ENCODE data around the gene METTL2B.
"Not testable (repeated sequence)": the region's sequence is repeated elsewhere in the genome, so short reads cannot be mapped to it uniquely, and the experiment has no call there.

METTL2B gene

DNA sequence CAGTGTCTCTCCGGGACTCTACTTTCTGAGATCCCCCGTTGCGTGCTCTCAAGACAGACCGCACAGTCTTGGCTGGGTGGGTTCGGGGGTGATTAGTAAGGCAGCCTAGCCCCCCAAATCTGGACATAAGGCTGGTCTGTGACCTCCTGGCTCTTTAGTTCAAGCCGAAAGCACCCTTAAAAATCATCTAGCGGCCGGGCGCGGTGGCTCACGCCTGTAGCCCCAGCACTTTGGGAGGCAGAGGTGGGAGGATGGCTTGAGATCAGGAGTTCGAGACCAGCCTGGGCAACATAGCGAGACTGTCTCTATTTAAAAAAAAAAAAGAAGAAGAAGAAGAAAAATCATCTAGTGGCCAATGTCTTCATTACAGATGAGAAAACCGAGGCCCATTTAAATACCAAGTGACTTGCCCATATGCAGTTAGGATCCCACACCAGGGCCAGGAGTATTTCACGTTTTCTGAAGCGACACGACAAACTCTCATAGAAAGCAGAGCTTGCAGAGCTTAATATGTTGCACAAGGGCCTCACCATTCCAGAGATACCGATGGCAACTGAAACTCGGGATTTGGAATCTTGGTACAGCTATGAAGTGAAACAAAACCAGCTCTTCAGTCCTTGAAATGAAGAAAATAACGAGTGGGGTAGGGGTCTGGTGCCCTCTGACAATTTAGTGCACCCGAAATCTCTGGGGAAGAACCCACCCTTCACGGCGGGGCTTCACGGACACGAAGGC lies 21.6 kb upstream of the METTL2B start:
- no peak for DNase-seq (ENCODE audit: extremely low read depth in 1 of 2, low read depth in 1 of 2)

DNA sequence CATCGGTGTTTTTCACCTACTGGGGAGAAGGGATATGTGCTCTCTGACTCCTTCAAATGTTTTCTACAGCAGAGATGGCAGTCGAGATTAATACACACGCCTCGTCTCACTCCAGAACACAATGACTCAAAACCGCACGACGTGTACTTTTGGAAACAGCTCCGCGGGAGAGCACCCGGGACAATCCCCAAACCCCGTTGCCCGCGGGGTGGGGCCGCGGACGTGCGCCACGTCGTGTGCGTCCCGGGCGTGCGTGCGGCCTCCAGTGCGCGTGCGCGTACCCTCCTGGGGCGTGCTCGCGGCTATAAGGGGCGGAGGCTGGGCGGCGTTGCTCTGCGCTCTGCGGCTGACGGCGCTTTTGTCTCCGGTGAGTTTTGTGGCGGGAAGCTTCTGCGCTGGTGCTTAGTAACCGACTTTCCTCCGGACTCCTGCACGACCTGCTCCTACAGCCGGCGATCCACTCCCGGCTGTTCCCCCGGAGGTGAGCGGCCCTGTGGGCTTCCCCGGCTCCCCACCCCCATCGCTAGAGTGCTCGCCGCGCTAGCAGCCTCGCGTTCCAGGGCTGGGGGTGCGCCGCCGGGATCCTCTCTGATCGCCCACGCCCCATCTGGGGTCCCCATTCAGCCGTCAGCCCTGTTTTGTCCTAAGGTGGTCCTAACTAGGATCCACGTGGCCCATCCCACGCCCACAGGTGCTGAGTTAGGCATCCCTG lies 20.8 kb upstream of the METTL2B start, which contains the start of gene HILPDA:
Gene HILPDA, plus strand, starts transcription at position 336 of the 712 bp plus-strand sequence. CDS start 1,391 bp downstream, outside the sequence.
- peak; percentile 79 to 91 for DNase-seq (ENCODE audit: extremely low read depth in 1 of 2, low read depth in 1 of 2)

DNA sequence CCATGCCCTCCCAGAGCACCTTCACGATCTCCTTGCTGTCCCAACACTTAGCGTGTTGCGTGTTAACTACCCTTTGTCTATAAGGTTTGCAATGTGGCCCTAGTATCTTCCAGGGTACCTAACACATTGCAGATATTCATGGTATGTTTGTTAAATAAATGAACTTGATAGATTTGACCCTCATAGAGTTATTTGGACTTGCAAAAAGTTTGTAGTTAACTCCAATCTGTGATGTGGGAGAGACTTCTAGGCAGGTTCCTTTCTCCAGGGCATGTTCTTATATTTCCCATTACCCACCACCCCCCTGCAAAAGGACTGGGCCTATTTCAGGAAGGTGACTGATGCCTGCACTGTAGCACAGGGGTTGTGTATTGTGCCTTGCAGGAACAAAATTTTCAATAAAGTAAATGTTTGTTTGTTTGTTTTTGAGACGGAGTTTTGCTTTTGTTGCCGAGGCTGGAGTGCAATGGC lies 20.3 kb upstream of the METTL2B start:
- no peak for DNase-seq (ENCODE audit: extremely low read depth in 1 of 2, low read depth in 1 of 2)

DNA sequence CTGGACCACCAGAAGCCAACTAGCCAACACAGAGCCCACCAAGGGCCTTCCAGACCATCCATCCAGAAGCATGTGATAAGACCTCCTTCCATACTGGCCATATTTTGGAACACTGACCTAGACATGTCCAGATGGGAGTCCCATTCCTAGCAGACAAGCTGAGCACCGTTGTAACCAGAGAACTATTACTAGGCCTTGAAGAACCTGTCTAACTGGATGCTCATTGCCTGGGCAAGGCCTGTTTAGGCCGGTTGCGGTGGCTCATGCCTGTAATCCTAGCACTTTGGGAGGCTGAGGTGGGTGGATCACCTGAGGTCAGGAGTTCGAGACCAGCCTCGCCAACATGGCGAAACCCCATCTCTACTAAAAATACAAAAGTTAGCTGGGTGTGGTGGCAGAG lies 19.2 kb upstream of the METTL2B start:
- not testable (repeated sequence) for DNase-seq (ENCODE audit: extremely low read depth in 1 of 2, low read depth in 1 of 2)

DNA sequence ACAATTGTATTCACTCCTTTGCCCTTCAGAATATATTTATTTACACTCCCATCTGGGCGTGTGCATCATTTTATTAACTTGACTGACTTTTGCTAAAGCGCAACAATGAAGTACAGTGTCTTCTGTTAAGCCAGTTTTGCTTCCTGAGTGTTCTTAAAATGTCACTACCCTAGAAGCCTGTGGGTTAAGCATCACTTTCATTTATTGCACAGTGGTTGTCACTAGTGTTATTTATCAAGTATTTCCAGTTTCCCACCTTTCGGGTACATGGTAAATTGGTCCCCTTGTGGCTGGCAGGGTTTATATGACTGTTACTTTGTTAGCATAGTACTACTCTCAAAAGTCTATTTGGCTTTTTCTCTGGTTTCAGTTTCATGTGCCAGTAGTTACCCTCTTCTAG lies 17.6 kb upstream of the METTL2B start:
- DNase-seq (ENCODE audit: extremely low read depth in 1 of 2, low read depth in 1 of 2), result no peak

DNA sequence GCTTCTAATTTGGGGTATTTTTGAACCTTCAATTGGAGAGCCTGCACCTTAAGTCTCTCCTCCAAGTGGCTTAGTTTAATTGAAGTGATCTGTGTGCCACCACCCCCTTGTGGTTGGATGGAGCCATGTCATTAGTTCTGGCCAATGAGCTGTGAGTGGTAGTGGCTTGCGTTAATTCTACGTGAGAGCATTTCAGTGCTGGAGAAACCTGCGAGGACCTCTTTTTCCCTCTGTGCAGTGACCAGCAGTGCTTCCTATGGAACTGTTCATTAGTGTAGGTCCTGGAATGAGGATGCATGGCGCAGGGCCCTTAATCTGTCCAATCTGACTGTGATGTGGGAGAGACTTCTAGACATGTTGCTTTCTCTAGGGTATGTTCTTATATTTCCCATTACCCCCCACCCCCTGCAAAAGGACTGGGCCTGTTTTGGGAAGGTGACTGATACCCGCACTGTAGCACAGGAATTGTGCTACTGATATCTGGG lies 17.1 kb upstream of the METTL2B start:
- peak in 1 of 2 donors; percentile 33 for DNase-seq (ENCODE audit: extremely low read depth in 1 of 2, low read depth in 1 of 2)

DNA sequence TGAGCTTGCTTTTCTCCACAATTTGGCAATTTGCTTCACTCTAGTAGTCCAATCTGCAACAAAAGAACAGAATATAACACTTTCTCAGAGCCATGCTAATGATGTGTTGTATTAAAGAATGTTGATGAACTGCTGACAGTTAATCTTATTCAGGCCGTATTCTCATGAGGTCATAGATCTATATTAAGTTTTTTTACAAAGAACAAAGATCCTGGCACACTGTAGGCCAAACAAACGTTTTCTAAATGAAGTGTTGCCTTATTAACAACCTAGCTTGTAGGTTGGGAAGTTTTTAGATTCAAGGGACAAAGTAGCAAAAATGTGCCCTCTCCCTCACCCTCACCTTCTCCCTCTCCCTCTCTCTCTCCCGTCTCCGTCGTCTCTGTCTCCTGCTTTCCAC lies 14.1 kb upstream of the METTL2B start:
- no peak for DNase-seq (ENCODE audit: extremely low read depth in 1 of 2, low read depth in 1 of 2)

DNA sequence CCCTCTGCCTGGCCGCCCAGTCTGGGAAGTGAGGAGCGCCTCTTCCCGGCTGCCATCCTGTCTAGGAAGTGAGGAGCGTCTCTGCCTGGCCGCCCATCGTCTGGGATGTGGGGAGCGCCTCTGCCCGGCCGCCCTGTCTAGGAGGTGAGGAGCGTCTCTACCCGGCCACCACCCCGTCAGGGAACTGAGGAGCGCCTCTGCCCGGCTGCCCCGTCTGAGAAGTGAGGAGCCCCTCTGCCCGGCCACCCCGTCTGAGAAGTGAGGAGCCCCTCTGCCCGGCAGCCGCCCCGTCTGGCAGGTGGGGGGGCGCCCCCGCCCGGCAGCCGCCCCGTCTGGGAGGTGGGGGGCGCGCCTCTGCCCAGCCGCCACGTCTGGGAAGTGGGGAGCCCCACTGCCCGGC lies 13.2 kb upstream of the METTL2B start:
- not testable (repeated sequence) for DNase-seq (ENCODE audit: extremely low read depth in 1 of 2, low read depth in 1 of 2)

DNA sequence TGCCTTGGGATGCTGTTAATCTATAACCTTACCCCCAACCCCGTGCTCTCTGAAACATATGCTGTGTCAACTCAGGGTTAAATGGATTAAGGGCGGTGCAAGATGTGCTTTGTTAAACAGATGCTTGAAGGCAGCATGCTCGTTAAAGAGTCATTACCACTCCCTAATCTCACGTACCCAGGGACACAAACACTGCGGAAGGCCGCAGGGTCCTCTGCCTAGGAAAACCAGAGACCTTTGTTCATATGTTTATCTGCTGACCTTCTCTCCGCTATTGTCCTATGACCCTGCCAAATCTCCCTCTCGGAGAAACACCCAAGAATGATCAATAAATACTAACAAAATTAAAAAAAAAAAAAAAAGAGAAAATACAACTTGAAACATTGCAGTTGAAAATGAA lies 12.6 kb upstream of the METTL2B start:
- DNase-seq (ENCODE audit: extremely low read depth in 1 of 2, low read depth in 1 of 2), result not testable (repeated sequence)

DNA sequence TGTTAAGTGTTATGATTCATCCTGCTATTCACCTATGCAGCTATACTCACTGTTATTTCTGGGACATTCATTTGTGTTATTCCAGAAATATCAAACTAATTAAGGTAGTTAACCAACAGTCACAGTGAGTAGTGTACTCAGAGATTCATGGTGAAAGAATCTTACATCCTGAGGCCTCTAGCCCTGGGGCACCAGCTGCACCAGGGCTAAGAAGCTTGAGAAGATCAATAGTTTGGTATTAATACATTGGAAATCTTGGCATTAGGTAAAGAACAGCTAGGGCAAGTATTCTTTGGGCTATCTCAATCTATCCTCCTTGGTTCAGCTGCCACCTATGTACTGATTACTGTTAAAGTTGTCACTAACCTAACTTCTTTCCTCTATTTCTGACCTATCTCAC lies 9.7 kb upstream of the METTL2B start:
- not testable (repeated sequence) for DNase-seq (ENCODE audit: extremely low read depth in 1 of 2, low read depth in 1 of 2)

DNA sequence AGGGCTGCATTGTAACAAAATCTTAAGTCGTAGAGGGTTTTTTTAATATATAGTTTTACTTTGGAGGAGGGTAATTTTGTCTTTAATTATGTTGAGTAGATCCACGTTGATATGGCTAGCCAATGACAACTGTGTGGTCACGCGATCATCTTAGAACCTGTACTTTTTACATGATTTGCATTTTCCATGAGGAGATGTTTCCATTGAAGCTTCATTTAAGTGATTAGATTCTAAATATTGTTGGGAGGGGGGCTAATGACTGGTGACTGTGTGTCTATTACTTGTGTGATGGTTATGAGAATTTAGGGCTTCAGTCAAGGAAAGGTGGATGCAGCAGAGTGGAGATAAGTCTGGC lies 765 bp downstream of the METTL2B start:
- DNase-seq (ENCODE audit: extremely low read depth in 1 of 2, low read depth in 1 of 2), result not testable (repeated sequence)

DNA sequence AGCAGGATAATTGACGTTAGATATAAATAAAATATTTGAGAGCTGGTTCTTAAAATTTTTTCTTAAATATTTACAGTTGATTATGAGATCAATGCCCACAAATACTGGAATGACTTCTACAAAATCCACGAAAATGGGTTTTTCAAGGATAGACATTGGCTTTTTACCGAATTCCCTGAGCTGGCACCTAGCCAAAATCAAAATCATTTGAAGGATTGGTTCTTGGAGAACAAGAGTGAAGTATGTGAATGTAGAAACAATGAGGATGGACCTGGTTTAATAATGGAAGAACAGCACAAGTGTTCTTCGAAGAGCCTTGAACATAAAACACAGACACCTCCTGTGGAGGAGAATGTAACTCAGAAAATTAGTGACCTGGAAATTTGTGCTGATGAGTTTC lies 2.5 kb downstream of the METTL2B start:
- not testable (repeated sequence) for DNase-seq (ENCODE audit: extremely low read depth in 1 of 2, low read depth in 1 of 2)

DNA sequence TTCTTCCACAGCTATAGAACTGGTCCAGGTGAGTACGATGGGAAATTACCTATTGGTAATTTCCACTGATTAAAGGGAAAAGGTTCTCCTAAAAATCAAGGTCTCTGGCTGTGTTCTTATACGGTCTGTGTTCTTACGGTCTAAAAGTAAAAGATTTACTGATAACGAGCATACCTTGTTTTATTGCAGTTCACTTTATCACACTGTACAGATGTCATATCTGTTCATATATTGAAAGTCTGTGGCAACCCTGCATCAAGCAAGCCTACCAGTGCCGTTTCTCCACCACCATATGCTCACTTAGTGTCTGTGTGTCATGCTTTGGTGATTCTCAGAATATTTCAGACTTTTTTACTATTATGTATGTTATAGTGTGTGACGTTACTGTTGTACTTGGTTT lies 11.6 kb downstream of the METTL2B start:
- not testable (repeated sequence) for DNase-seq (ENCODE audit: extremely low read depth in 1 of 2, low read depth in 1 of 2)

DNA sequence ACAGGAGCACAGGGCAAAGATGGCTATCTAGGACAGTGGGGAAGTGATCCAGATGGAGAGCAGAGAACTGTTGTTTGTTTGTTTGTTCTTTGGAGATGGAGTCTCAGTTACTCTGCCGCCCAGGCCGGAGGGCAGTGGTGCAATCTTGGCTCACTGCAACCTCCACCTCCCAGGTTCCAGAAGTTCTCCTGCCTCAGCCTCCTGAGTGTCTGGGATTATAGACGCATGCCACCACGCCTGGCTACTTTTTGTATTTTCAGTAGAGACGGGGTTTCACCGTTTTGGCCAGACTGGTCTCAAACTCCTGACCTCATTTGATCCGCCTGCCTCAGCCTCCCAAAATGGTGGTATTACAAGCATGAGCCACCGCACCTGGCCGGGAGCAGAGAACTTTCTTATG lies 20.9 kb downstream of the METTL2B start:
- no peak for DNase-seq (ENCODE audit: extremely low read depth in 1 of 2, low read depth in 1 of 2)

DNA sequence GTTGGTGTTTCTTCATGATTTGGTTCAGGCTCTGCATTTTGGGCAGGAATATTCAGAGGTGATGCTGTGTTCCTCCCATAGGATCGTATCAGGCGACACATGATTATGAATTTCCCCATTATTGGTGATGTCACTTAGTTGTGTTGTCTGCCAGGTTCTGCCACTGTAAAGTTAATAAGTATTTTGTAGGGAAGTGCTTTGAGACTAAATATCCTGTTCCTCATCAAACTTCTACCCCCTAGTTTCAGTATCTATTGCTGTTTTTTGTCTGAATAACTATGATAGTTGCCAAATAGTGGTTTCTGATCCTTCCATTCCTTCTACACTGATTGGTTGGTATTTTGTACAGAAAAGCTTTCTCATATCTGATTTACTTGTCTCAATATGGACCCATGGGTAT lies 28.9 kb downstream of the METTL2B start:
- not testable (repeated sequence) for DNase-seq (ENCODE audit: extremely low read depth in 1 of 2, low read depth in 1 of 2)

DNA sequence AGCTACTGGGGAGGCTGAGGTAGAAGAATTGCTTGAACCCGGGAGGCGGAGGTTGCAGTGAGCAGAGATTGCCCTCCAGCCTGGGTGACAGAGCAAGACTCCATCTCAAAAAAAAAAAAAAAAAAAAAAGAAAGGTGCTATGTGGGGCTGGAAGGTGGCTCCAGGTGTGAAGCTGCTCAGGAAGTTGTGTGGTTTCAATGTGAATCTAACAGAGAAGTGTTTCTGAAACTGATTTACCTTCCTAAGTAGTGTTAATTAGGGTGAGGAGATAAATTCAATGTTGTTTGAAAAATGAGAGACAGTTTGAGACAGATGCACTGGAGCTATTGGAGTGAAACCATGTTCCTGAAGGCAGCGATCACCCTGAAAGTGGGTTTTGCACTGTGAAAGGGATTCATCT lies 30.3 kb downstream of the METTL2B start:
- not testable (repeated sequence) for DNase-seq (ENCODE audit: extremely low read depth in 1 of 2, low read depth in 1 of 2)

DNA sequence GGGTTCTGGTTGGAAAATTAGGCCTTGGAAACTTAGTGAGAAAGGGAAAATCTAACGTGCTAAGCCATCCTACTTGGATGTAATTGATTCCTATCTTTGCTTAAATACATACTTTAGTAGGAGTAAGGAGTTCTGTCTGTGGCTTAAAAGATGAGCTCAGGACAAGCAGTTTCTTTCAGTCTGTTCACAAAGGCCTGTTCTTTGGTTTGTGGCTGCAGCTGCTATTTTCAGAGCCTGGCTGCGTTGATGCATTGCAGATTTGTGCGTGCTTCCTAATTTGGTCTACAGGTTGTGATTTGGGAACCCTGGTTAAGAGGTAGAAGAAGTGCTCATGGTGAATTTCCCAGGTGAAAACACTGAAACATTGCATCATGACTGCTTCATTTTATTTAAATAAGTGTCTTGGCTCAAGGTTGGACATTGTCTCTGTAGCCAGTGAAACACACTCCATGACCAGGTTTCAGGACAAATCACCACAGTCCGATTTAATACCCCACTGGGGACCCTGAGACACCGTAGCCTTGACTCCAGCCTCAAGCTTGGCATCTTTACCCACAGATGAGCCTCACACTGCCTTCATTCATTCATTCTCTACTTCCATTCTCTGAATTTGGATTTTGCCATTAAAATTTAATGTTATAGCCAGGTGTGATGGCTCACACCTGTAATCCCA lies 30.9 kb downstream of the METTL2B start:
- DNase-seq (ENCODE audit: extremely low read depth in 1 of 2, low read depth in 1 of 2), result not testable (repeated sequence)

DNA sequence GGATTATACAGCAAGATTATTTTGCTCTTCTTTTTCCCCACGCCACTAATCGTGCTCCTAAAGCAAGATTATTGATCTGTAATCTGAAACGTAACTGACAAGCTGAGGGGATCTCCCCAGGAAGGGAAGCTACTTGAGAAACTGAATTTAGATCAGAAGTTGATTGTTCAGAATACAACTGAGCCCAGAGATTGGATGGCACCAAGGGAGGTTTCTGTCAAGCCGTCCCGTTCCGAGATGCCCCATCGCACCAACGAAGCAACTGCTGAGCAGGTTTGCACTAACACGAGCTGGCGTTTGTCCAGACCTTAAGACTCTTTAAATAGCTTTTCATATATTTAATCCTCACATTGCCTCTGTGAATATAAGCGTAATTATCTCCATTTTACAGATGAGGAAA lies 35.1 kb downstream of the METTL2B start:
- not testable (repeated sequence) for DNase-seq (ENCODE audit: extremely low read depth in 1 of 2, low read depth in 1 of 2)

DNA sequence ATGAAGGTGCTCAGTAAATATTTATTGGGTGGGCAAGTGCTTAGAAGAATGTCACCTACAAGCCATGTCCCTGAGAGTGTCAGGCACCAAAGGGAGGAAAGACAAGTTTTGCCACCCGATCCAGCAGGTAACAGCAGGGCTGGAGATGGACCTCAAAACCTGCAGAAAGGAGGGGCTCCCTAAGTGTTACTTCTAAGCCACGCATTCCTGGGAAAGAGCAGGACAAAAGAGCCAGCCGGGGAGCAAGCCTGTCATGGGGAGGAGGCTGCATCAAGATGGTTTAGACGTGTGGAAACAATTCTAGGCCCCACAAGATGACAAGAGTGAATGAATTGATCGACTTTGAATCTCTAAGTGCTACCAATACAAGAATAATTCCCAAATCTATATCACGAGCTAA lies 38.7 kb downstream of the METTL2B start:
- DNase-seq (ENCODE audit: extremely low read depth in 1 of 2, low read depth in 1 of 2), result not testable (repeated sequence)

DNA sequence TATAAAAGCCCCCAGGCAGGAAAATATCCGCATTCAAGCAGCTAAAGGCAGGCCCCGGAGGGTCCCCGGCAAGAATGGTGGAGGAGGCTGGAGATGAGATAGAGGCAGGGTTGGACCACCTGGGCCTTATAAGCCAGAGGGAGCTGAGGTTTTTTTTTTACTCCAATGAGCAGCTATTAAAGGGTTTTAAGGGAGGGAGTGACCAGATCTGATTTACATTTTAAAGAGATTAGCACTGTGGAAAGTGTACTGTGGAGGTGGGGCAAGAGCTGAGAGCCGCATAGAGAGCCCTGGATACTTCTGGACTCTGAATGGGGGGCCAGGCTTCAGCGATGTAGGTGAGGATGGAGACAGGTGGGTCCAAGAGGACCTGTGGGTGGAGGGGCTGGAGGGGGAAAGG lies 40.5 kb downstream of the METTL2B start:
- not testable (repeated sequence) for DNase-seq (ENCODE audit: extremely low read depth in 1 of 2, low read depth in 1 of 2)

DNA sequence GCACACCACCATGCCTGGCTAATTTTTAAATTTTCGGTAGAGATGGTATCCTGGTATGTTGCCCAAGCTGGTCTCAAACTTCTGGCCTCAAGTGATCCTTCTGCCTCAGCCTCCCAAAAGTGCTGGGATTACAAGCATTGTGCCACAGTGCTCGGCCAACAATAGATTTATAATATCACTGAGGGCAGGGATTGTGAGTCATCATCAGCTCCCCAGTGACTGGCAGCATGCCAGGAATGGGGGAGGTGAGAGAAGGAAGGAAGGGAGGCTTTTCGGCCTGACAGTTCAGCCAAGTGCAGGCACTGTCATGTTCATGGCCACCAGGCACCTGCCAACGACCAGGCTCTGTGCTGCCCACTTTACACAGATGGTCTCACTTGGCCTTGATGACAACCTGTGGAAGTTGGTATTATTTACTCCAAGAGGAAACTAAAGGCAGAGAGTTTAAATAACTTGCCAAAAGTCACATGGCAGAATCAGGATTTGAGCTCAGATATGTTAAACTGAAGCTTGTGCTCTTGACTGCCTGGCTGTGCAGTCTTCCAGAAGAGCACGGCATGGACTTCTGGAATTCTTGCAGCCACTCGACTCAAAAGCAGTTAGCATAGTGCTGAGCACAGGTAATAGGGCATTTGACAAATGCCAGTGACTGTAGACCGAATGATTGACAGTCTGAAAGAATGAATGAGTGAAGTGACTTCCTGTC lies 46.8 kb downstream of the METTL2B start:
- DNase-seq (ENCODE audit: extremely low read depth in 1 of 2, low read depth in 1 of 2), result peak; percentile 34 to 73
